Caco-2 (cell line): Measurements from ENCODE around the gene ZNF101. TPM values are rescaled to one million over a fixed set of nuclear protein-coding genes. Genes with fewer than 3 reads are reported as not detected.

ENCODE experiments used
- BruUV-seq: library from RNA; stranded (reverse); fragments of 400-500 nt; replicated peaks from 2 replicates; lab custom pipeline; 2021; lab: Mats Ljungman, UMichigan
- CTCF ChIA-PET: fragments of 300-600 bp; sonication (Branson Sonifier 250); formaldehyde crosslinking; loops from one replicate; lab custom pipeline; 2022; ENCODE audit warnings: antibody characterized with exemption; lab: Charles Lee
- POLR2A ChIA-PET: fragments of 300-600 bp; sonication (Branson Sonifier 250); formaldehyde crosslinking; loops from one replicate; lab custom pipeline; 2022; ENCODE audit warnings: antibody characterized with exemption; lab: Charles Lee
- DNase-seq, 2 experiments: peaks; one replicate each; pipeline versions ENCODE4 v3.0.0 to v3.0.0-alpha.2; 2020 to 2022
- H3K27me3 ChIP-seq: replicated peaks from 2 replicates; pipeline ENCODE4 v1.6.0; 2011; ENCODE audit warnings: low read length; ENCODE audit not compliant: control insufficient read depth, insufficient read depth
- H3K36me3 ChIP-seq: 2 replicates; pipeline ENCODE4 v1.5.1; 2011; ENCODE audit warnings: low read length; ENCODE audit not compliant: control insufficient read depth, insufficient read depth
- H3K4me1 ChIP-seq: fragments of 250-450 bp; sonication (Bioruptor Pico); 2 replicates; pipeline ENCODE4 v1.5.1; 2020; ENCODE audit warnings: mild to moderate bottlenecking
- H3K4me3 ChIP-seq: 2 replicates; pipeline ENCODE4 v1.5.1; 2011; ENCODE audit warnings: low read depth, mild to moderate bottlenecking, control low read depth, low read length
- H3K9me3 ChIP-seq: fragments of 250-450 bp; sonication (Bioruptor Pico); 2 replicates; pipeline ENCODE4 v1.5.1; 2020; ENCODE audit warnings: mild to moderate bottlenecking, moderate library complexity
- H3K27ac Mint-ChIP-seq: one replicate; pipeline ENCODE4 v1.8.0; 2022; ENCODE audit warnings: mixed read lengths; ENCODE audit not compliant: unreplicated experiment
- H3K27me3 Mint-ChIP-seq: one replicate; pipeline ENCODE4 v1.8.0; 2022; ENCODE audit warnings: mixed read lengths; ENCODE audit not compliant: insufficient read depth, unreplicated experiment
- H3K36me3 Mint-ChIP-seq: one replicate; pipeline ENCODE4 v1.8.0; 2022; ENCODE audit warnings: mild to moderate bottlenecking, mixed read lengths; ENCODE audit not compliant: insufficient read depth, unreplicated experiment
- H3K4me1 Mint-ChIP-seq: one replicate; pipeline ENCODE4 v1.8.0; 2022; ENCODE audit warnings: low read depth, mixed read lengths; ENCODE audit not compliant: unreplicated experiment
- H3K4me3 Mint-ChIP-seq: one replicate; pipeline ENCODE4 v1.8.0; 2022; ENCODE audit warnings: mild to moderate bottlenecking, moderate library complexity, mixed read lengths; ENCODE audit not compliant: unreplicated experiment
- H3K9me3 Mint-ChIP-seq: one replicate; pipeline ENCODE4 v1.8.0; 2022; ENCODE audit warnings: mixed read lengths; ENCODE audit not compliant: unreplicated experiment
- CTCF ChIP-seq, 2 experiments: fragments of 200-600 bp in 1 of 2; IDR thresholded peaks; 1 replicate in 1 of 2; 2 replicates in 1 of 2; pipeline versions ENCODE4 v1.5.1 to v1.8.0; 2011 to 2022; ENCODE audit warnings: antibody characterized with exemption in 1 of 2, control low read depth in 1 of 2, inconsistent platforms in 1 of 2, low read depth in 1 of 2, low read length in 1 of 2, mild to moderate bottlenecking in 1 of 2, moderate library complexity in 1 of 2; ENCODE audit not compliant: insufficient read depth in 1 of 2, severe bottlenecking in 1 of 2, unreplicated experiment in 1 of 2
- intact Hi-C: fragments of 100-400 bp; cut with micrococcal nuclease; formaldehyde crosslinking; loops from one replicate; pipeline ENCODE4 v1.10.0; 2022; ENCODE audit not compliant: unreplicated experiment
- total RNA-seq: library from RNA; stranded (reverse); gene quantifications from 2 replicates; pipeline ENCODE4 v1.2.3, GENCODE V29; 2022

The ZNF101 gene
- total RNA-seq, 1 experiment from 2014 or later: 11.8 TPM

GRCh38 chr19:19657397-19657783 is 11.2 kb upstream of the ZNF101 start:
- DNase-seq: no peak
- Mint-ChIP-seq H3K27me3 (no peaks in the 10 kb centered on the region), H3K36me3 (peaks cover 37% of the 10 kb centered on the region), H3K9me3 (no peaks in the 10 kb centered on the region), H3K27ac (no peak overlapping the region), H3K4me1 (no peaks in the 10 kb centered on the region), H3K4me3 (no peak overlapping the region)
- POLR2A ChIA-PET: no interaction called here
- Histone ChIP-seq H3K4me3 (no peak overlapping the region), H3K9me3 (no peaks in the 10 kb centered on the region), H3K36me3 (peaks cover 2% of the 10 kb centered on the region), H3K27me3 (no peaks in the 10 kb centered on the region), H3K4me1 (no peaks in the 10 kb centered on the region)
- TF ChIP-seq CTCF (IDR thresholded peaks at IDR 0.05; ENCODE audit: insufficient read depth in 1 of 2, low read depth in 1 of 2, low read length in 1 of 2, severe bottlenecking in 1 of 2, unreplicated experiment in 1 of 2): no peak
- CTCF ChIA-PET: no interaction called here
- no TSS peak for BruUV-seq
- intact Hi-C loops: no loop called here

GRCh38 chr19:19659646-19660245 is 8.9 kb upstream of the ZNF101 start:
- no TSS peak for BruUV-seq
- H3K4me3 ChIP-seq: no peak overlapping the region
- no peaks in the 10 kb centered on the region for H3K9me3 ChIP-seq
- POLR2A ChIA-PET: no interaction called here
- Mint-ChIP-seq H3K36me3 (peaks cover 35% of the 10 kb centered on the region), H3K4me1 (no peaks in the 10 kb centered on the region), H3K4me3 (no peak overlapping the region), H3K27me3 (no peaks in the 10 kb centered on the region), H3K9me3 (no peaks in the 10 kb centered on the region), H3K27ac (no peak overlapping the region)
- H3K27me3 ChIP-seq: no peaks in the 10 kb centered on the region
- peaks cover 2% of the 10 kb centered on the region for H3K36me3 ChIP-seq
- CTCF ChIA-PET: no interaction called here
- intact Hi-C loops: loop anchor here (10.0 kb wide), 1 partner anchor 205 kb away; the partner anchor contains the start of gene ZNF253
- no peak for TF ChIP-seq CTCF (IDR thresholded peaks at IDR 0.05; ENCODE audit: insufficient read depth in 1 of 2, low read depth in 1 of 2, low read length in 1 of 2, severe bottlenecking in 1 of 2, unreplicated experiment in 1 of 2)
- DNase-seq: no peak
- H3K4me1 ChIP-seq: no peaks in the 10 kb centered on the region

GRCh38 chr19:19661141-19661674 is 7.4 kb upstream of the ZNF101 start:
- Histone ChIP-seq H3K4me3 (no peak overlapping the region), H3K9me3 (no peaks in the 10 kb centered on the region), H3K27me3 (no peaks in the 10 kb centered on the region), H3K36me3 (no peaks in the 10 kb centered on the region; the same call in none of the 2 replicates), H3K4me1 (no peaks in the 10 kb centered on the region)
- no peak for TF ChIP-seq CTCF (IDR thresholded peaks at IDR 0.05; ENCODE audit: insufficient read depth in 1 of 2, low read depth in 1 of 2, low read length in 1 of 2, severe bottlenecking in 1 of 2, unreplicated experiment in 1 of 2)
- Mint-ChIP-seq H3K4me1 (no peaks in the 10 kb centered on the region), H3K27me3 (no peaks in the 10 kb centered on the region), H3K4me3 (peak overlapping the region; percentile 82), H3K27ac (no peak overlapping the region), H3K36me3 (peaks cover 29% of the 10 kb centered on the region), H3K9me3 (no peaks in the 10 kb centered on the region)
- POLR2A ChIA-PET: no interaction called here
- no TSS peak for BruUV-seq
- intact Hi-C loops: loop anchor here (10.0 kb wide), 1 partner anchor 204 kb away; the partner anchor contains the start of gene ZNF253
- CTCF ChIA-PET: no interaction called here
- no peak for DNase-seq
